Keratinocyte (primary cell): Measurements from ENCODE around the gene THEM4. TPM values are rescaled to one million over a fixed set of nuclear protein-coding genes. Genes with fewer than 3 reads are reported as not detected.

Experiments used
- DNase-seq: peaks from one replicate; pipeline ENCODE4 v3.0.0-alpha.2; 2011; ENCODE audit warnings: low read depth, missing footprints, low spot score
- FAIRE-seq: peaks from 2 replicates; lab custom pipeline; 2011; peaks lifted over from hg19 to GRCh38; lab: Jason Lieb, UNC
- H2AFZ ChIP-seq: 2 replicates; pipeline ENCODE4 v1.6.0; 2012; ENCODE audit warnings: low read length, control low read depth, inconsistent platforms; ENCODE audit not compliant: control insufficient read depth
- H3K27ac ChIP-seq: 2 replicates; pipeline ENCODE4 v1.5.1; 2011; ENCODE audit warnings: low read length; ENCODE audit not compliant: control insufficient read depth, insufficient read depth
- H3K27me3 ChIP-seq: 3 replicates; pipeline ENCODE4 v1.6.0; 2011; ENCODE audit warnings: low read length; ENCODE audit not compliant: control insufficient read depth, insufficient read depth; ENCODE audit errors: extremely low read depth
- H3K36me3 ChIP-seq, 2 experiments: 2 replicates in 1 of 2; 3 replicates in 1 of 2; pipeline ENCODE4 v1.5.1; 2011; ENCODE audit warnings: low read length in 2 of 2, mild to moderate bottlenecking in 1 of 2; ENCODE audit not compliant: control insufficient read depth in 2 of 2, insufficient read depth in 2 of 2; ENCODE audit errors: extremely low read depth in 1 of 2
- H3K4me1 ChIP-seq: 3 replicates; pipeline ENCODE4 v1.5.1; 2011; ENCODE audit warnings: low read length; ENCODE audit not compliant: control insufficient read depth, insufficient read depth; ENCODE audit errors: extremely low read depth
- H3K4me2 ChIP-seq: 3 replicates; pipeline ENCODE4 v1.6.0; 2011; ENCODE audit warnings: low read depth, low read length; ENCODE audit not compliant: control insufficient read depth, insufficient read depth; ENCODE audit errors: extremely low read depth
- H3K4me3 ChIP-seq, 3 experiments: fragments of 200-600 bp in 1 of 3; sonication (generic) in 1 of 3; 2 replicates in 2 of 3; 3 replicates in 1 of 3; pipeline ENCODE4 v1.5.1; 2011 to 2016; ENCODE audit warnings: low read length in 3 of 3, mild to moderate bottlenecking in 3 of 3, control low read depth in 2 of 3, inconsistent platforms in 1 of 3, low read depth in 1 of 3, mixed read lengths in 1 of 3, mixed run types in 1 of 3, moderate library complexity in 1 of 3; ENCODE audit not compliant: control insufficient read depth in 2 of 3, insufficient read depth in 2 of 3; ENCODE audit errors: extremely low read depth in 1 of 3
- H3K79me2 ChIP-seq: 2 replicates; pipeline ENCODE4 v1.6.0; 2012; ENCODE audit warnings: low read length; ENCODE audit not compliant: control insufficient read depth, insufficient read depth
- H3K9ac ChIP-seq: 3 replicates; pipeline ENCODE4 v1.6.0; 2011; ENCODE audit warnings: low read length; ENCODE audit not compliant: control insufficient read depth, insufficient read depth; ENCODE audit errors: extremely low read depth
- H3K9me1 ChIP-seq: 3 replicates; pipeline ENCODE4 v1.6.0; 2011; ENCODE audit warnings: low read length; ENCODE audit not compliant: control insufficient read depth, insufficient read depth; ENCODE audit errors: extremely low read depth
- H3K9me3 ChIP-seq: 2 replicates; pipeline ENCODE4 v1.5.1; 2012; ENCODE audit warnings: low read depth, low read length; ENCODE audit not compliant: control insufficient read depth
- H4K20me1 ChIP-seq: 3 replicates; pipeline ENCODE4 v1.6.0; 2011; ENCODE audit warnings: low read length; ENCODE audit not compliant: control insufficient read depth, insufficient read depth; ENCODE audit errors: extremely low read depth
- EZH2 ChIP-seq: IDR thresholded peaks from one replicate; pipeline ENCODE4 v1.6.1; 2012; ENCODE audit warnings: inconsistent platforms, mild to moderate bottlenecking, low read length, moderate library complexity
- dilution Hi-C: fragments of 300-500 bp; cut with MboI; formaldehyde crosslinking; loops from one replicate; pipeline ENCODE4 v1.7.0; 2020; ENCODE audit warnings: low sequenced_read_pairs; ENCODE audit not compliant: extremely low pct_ligation_motif_present
- polyA plus RNA-seq, 5 experiments: library from polyadenylated mRNA; depleted of rRNA in 3 of 5; stranded (reverse) in 3 of 5; stranded (forward) in 1 of 5; unstranded in 1 of 5; fragments of >200 nt; gene quantifications; 1 replicate in 1 of 5; 2 replicates in 3 of 5; 3 replicates in 1 of 5; pipeline versions ENCODE4 v1.2.1 to v1.2.3, GENCODE V29; 2011 to 2012; ENCODE audit warnings: missing spikeins in 2 of 5, low read depth in 1 of 5, low replicate concordance in 1 of 5
- TF ChIP-seq, protein P1 (sequence below), 3 experiments: IDR thresholded peaks in 1 of 3; conservative IDR thresholded peaks in 1 of 3; optimal IDR thresholded peaks in 1 of 3; 2 replicates in 2 of 3; 3 replicates in 1 of 3; pipeline versions ENCODE3 to v1.5.1; 2011; ENCODE audit warnings: low read length in 3 of 3, mild to moderate bottlenecking in 3 of 3, moderate library complexity in 2 of 3, control low read depth in 1 of 3, inconsistent platforms in 1 of 3; ENCODE audit not compliant: insufficient read depth in 2 of 3; ENCODE audit errors: extremely low read depth in 1 of 3

Gene THEM4
- polyA plus RNA-seq, 1 donor (not counting 4 experiments of a cell fraction or from before 2014, with no cell fraction given), result 23.3 TPM

DNA sequence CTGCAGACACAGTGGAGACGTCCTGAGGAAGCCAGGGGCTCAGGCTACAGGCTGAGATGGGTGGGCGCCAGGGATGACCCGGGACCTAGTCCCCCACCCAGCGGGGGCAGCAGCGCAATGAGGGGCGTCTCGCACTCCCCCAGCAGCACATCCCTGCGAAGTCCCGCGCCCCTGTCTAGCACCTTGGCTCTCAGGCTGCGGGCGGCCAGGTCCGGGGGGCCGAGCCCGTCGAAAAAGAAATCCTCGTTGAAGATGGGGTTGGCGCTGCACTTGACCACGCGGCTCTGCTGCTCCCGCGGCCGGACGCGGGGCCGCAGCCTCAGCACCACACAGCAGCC, 71.5 kb downstream of the THEM4 start:
- Histone ChIP-seq H3K9me3 (no peaks in the 10 kb centered on the region), H2AFZ (no peak overlapping the region), H3K4me3 (no peak overlapping the region), H3K27ac (no peak overlapping the region), H3K27me3 (no peaks in the 10 kb centered on the region), H3K4me2 (no peak overlapping the region), H3K9me1 (peaks cover 2% of the 10 kb centered on the region), H4K20me1 (no peaks in the 10 kb centered on the region), H3K4me1 (peaks cover 31% of the 10 kb centered on the region), H3K36me3 (no peaks in the 10 kb centered on the region), H3K79me2 (no peaks in the 10 kb centered on the region), H3K9ac (no peak overlapping the region)
- DNase-seq (no peak), FAIRE-seq (no peak)
- dilution Hi-C loops, result no loop called here
- TF ChIP-seq EZH2, result no peak
- TF ChIP-seq, protein P1, sequence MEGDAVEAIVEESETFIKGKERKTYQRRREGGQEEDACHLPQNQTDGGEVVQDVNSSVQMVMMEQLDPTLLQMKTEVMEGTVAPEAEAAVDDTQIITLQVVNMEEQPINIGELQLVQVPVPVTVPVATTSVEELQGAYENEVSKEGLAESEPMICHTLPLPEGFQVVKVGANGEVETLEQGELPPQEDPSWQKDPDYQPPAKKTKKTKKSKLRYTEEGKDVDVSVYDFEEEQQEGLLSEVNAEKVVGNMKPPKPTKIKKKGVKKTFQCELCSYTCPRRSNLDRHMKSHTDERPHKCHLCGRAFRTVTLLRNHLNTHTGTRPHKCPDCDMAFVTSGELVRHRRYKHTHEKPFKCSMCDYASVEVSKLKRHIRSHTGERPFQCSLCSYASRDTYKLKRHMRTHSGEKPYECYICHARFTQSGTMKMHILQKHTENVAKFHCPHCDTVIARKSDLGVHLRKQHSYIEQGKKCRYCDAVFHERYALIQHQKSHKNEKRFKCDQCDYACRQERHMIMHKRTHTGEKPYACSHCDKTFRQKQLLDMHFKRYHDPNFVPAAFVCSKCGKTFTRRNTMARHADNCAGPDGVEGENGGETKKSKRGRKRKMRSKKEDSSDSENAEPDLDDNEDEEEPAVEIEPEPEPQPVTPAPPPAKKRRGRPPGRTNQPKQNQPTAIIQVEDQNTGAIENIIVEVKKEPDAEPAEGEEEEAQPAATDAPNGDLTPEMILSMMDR (optimal IDR thresholded peaks at IDR 0.05 in 1 of 3, IDR thresholded peaks at IDR 0.05 in 1 of 3, conservative IDR thresholded peaks at IDR 0.05 in 1 of 3; ENCODE audit: extremely low read depth in 1 of 3, insufficient read depth in 2 of 3, low read length in 3 of 3), result no peak

DNA sequence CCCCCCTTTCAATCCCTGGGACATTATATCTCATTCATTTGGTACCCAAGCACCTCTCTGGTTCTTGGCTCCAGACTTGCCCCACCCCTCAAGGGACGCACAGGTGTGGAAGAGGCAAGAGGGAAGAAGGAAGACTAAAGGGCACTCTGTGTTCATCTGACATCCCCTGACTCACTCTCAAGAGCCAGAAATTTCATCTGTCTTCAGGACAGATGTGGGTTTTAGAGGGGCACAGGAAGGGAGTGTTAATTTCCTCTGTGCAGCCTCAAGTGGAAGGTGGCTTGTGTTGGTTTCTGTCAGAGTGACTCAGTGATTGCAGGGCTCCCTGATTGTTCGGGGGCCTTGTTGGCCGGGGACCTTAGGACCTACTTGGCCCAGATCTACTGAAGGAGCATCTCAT, 72.1 kb downstream of the THEM4 start:
- Histone ChIP-seq H3K27me3 (no peaks in the 10 kb centered on the region), H3K36me3 (no peaks in the 10 kb centered on the region), H2AFZ (no peak overlapping the region), H3K9ac (no peak overlapping the region), H3K9me3 (no peaks in the 10 kb centered on the region), H3K4me3 (no peak overlapping the region), H3K79me2 (no peaks in the 10 kb centered on the region), H3K4me1 (peaks cover 36% of the 10 kb centered on the region), H3K9me1 (peaks cover 2% of the 10 kb centered on the region), H3K4me2 (peak overlapping the region; percentile 38), H4K20me1 (no peaks in the 10 kb centered on the region), H3K27ac (peak overlapping the region; percentile 70)
- FAIRE-seq (peak; percentile 36), DNase-seq (no peak)
- dilution Hi-C loops, result no loop called here
- TF ChIP-seq EZH2, result no peak
- TF ChIP-seq, protein P1 (optimal IDR thresholded peaks at IDR 0.05 in 1 of 3, IDR thresholded peaks at IDR 0.05 in 1 of 3, conservative IDR thresholded peaks at IDR 0.05 in 1 of 3; ENCODE audit: extremely low read depth in 1 of 3, insufficient read depth in 2 of 3, low read length in 3 of 3), result no peak
